ENCODE measurements around the gene GFRA1. TPM values are rescaled to one million over a fixed set of nuclear protein-coding genes. Genes with fewer than 3 reads are reported as not detected.

GFRA1 gene
- total and polyA plus RNA-seq, 2 donors (not counting 1 experiment from before 2014, with no cell fraction given) = 6.3 to 29.6 TPM

DNA sequence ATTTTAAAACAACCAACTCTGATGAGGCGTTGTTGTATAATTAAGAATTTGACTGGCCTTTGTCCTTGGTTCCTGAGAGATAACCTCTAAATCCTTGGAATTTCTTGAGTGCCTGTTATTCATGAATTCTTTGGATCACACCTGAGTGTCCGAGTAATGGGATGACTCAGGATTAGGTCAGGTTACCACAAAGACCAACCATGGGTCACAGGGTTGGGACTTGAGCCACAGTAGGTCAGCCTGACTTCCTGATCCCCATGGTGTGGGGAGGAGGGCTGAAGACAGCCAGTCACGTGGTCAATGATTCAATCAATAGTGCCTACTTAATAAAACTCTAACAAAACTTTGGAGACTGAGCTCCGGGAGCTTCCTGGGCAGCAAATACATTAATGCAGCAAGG lies 192.5 kb downstream of the GFRA1 start:
- Histone ChIP-seq H3K4me3 (replicated peaks in 1 of 4; ENCODE audit: control extremely low read depth in 1 of 4, insufficient read depth in 1 of 4, low read depth in 3 of 4, low read length in 4 of 4) (no peak overlapping the region), H3K27me3 (ENCODE audit: control insufficient read depth, insufficient read depth, low read length) (no peaks in the 10 kb centered on the region), H3K4me1 (ENCODE audit: control insufficient read depth, extremely low read depth, insufficient read depth, low read length) (peaks cover 3% of the 10 kb centered on the region), H3K79me2 (ENCODE audit: control insufficient read depth, insufficient read depth, low read length) (no peaks in the 10 kb centered on the region), H3K9me3 (ENCODE audit: control insufficient read depth, insufficient read depth, low read depth, low read length) (no peaks in the 10 kb centered on the region), H3K36me3 (ENCODE audit: control insufficient read depth, insufficient read depth, low read length) (no peaks in the 10 kb centered on the region), H3K27ac (ENCODE audit: insufficient read depth, low read length) (no peak overlapping the region), H4K20me1 (ENCODE audit: control insufficient read depth, extremely low read depth, insufficient read depth, low read length) (no peaks in the 10 kb centered on the region), H2AFZ (ENCODE audit: low read length) (no peak overlapping the region), H3K9ac (ENCODE audit: insufficient read depth, low read length) (no peak overlapping the region), H3K4me2 (ENCODE audit: extremely low read depth, insufficient read depth, low read length) (no peak overlapping the region)
- DNase-seq (ENCODE audit: low read depth in 2 of 2) = peak; percentile 12 to 70
- TF ChIP-seq, protein P1, sequence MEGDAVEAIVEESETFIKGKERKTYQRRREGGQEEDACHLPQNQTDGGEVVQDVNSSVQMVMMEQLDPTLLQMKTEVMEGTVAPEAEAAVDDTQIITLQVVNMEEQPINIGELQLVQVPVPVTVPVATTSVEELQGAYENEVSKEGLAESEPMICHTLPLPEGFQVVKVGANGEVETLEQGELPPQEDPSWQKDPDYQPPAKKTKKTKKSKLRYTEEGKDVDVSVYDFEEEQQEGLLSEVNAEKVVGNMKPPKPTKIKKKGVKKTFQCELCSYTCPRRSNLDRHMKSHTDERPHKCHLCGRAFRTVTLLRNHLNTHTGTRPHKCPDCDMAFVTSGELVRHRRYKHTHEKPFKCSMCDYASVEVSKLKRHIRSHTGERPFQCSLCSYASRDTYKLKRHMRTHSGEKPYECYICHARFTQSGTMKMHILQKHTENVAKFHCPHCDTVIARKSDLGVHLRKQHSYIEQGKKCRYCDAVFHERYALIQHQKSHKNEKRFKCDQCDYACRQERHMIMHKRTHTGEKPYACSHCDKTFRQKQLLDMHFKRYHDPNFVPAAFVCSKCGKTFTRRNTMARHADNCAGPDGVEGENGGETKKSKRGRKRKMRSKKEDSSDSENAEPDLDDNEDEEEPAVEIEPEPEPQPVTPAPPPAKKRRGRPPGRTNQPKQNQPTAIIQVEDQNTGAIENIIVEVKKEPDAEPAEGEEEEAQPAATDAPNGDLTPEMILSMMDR (conservative IDR thresholded peaks at IDR 0.05 in 1 of 2, IDR thresholded peaks at IDR 0.05 in 1 of 2; ENCODE audit: low read depth in 1 of 2, low read length in 2 of 2) = no peak
- TF ChIP-seq EZH2 (IDR thresholded peaks at IDR 0.05; ENCODE audit: low read length, missing control alignments) = no peak

DNA sequence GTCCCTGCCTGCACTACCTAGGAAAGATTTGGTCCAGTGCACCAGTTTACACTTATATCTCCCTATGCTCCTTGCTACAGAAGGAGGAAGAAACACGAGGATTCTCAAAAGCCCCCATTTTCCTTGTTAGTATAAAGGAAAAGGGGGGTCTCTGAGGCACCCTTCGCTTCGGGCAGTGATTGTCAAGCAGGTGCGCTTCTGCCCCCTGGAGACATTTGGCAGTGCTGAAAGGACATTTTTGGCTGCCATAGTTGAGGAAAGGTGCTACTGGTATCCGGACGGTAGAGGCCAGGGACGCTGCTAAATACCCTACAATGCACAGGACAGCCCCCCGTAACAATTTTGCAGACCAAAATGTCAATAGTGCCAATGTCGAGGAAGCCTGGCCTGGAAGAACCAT lies 193.7 kb downstream of the GFRA1 start:
- H4K20me1 ChIP-seq (ENCODE audit: control insufficient read depth, extremely low read depth, insufficient read depth, low read length) = no peaks in the 10 kb centered on the region
- H3K9me3 ChIP-seq (ENCODE audit: control insufficient read depth, insufficient read depth, low read depth, low read length) = no peaks in the 10 kb centered on the region
- no peak overlapping the region for H3K27ac ChIP-seq (ENCODE audit: insufficient read depth, low read length)
- H3K79me2 ChIP-seq (ENCODE audit: control insufficient read depth, insufficient read depth, low read length) = no peaks in the 10 kb centered on the region
- DNase-seq (ENCODE audit: low read depth in 2 of 2) = no peak
- TF ChIP-seq, protein P1 (conservative IDR thresholded peaks at IDR 0.05 in 1 of 2, IDR thresholded peaks at IDR 0.05 in 1 of 2; ENCODE audit: low read depth in 1 of 2, low read length in 2 of 2) = no peak
- no peak for TF ChIP-seq EZH2 (IDR thresholded peaks at IDR 0.05; ENCODE audit: low read length, missing control alignments)
- no peak overlapping the region for H3K4me3 ChIP-seq (replicated peaks in 1 of 4; ENCODE audit: control extremely low read depth in 1 of 4, insufficient read depth in 1 of 4, low read depth in 3 of 4, low read length in 4 of 4)
- H3K4me1 ChIP-seq (ENCODE audit: control insufficient read depth, extremely low read depth, insufficient read depth, low read length) = peaks cover 3% of the 10 kb centered on the region
- no peak overlapping the region for H3K4me2 ChIP-seq (ENCODE audit: extremely low read depth, insufficient read depth, low read length)
- H2AFZ ChIP-seq (ENCODE audit: low read length) = no peak overlapping the region
- H3K9ac ChIP-seq (ENCODE audit: insufficient read depth, low read length) = no peak overlapping the region
- no peaks in the 10 kb centered on the region for H3K27me3 ChIP-seq (ENCODE audit: control insufficient read depth, insufficient read depth, low read length)
- no peaks in the 10 kb centered on the region for H3K36me3 ChIP-seq (ENCODE audit: control insufficient read depth, insufficient read depth, low read length)

DNA sequence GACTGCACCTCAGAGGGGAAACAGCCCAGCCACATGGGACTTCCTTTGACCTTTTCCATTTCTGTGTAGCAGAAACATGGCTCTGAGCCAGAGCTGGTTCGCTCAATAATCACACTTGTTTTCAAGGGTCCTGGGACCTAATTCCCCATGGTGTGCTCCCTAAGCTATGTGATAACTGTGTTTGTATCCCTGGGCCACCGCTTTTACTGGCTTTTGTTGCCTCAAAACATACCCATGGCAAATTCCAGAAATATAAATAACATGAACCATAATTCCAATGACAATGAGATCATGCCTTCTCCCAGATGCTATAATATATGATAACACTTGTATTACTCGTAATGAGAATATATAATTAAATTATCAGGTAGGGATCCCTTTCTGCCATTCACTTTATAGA lies 196.4 kb downstream of the GFRA1 start:
- Histone ChIP-seq H3K4me2 (ENCODE audit: extremely low read depth, insufficient read depth, low read length) (no peak overlapping the region), H2AFZ (ENCODE audit: low read length) (no peak overlapping the region), H3K27ac (ENCODE audit: insufficient read depth, low read length) (no peak overlapping the region), H3K9me3 (ENCODE audit: control insufficient read depth, insufficient read depth, low read depth, low read length) (no peaks in the 10 kb centered on the region), H3K27me3 (ENCODE audit: control insufficient read depth, insufficient read depth, low read length) (no peaks in the 10 kb centered on the region), H3K4me3 (replicated peaks in 1 of 4; ENCODE audit: control extremely low read depth in 1 of 4, insufficient read depth in 1 of 4, low read depth in 3 of 4, low read length in 4 of 4) (no peak overlapping the region), H3K9ac (ENCODE audit: insufficient read depth, low read length) (no peak overlapping the region), H3K79me2 (ENCODE audit: control insufficient read depth, insufficient read depth, low read length) (no peaks in the 10 kb centered on the region), H3K36me3 (ENCODE audit: control insufficient read depth, insufficient read depth, low read length) (no peaks in the 10 kb centered on the region), H3K4me1 (ENCODE audit: control insufficient read depth, extremely low read depth, insufficient read depth, low read length) (peaks cover 3% of the 10 kb centered on the region), H4K20me1 (ENCODE audit: control insufficient read depth, extremely low read depth, insufficient read depth, low read length) (no peaks in the 10 kb centered on the region)
- DNase-seq (ENCODE audit: low read depth in 2 of 2) = no peak
- TF ChIP-seq, protein P1 (conservative IDR thresholded peaks at IDR 0.05 in 1 of 2, IDR thresholded peaks at IDR 0.05 in 1 of 2; ENCODE audit: low read depth in 1 of 2, low read length in 2 of 2) = no peak
- no peak for TF ChIP-seq EZH2 (IDR thresholded peaks at IDR 0.05; ENCODE audit: low read length, missing control alignments)
